HuH-7 (cell line): Measurements from ENCODE around the gene PPP1R14D.
A peak's percentile ranks its signal among the peaks of the same experiment; 100 is the strongest.

ENCODE experiments used
- DNase-seq: peaks from one replicate; pipeline ENCODE4 v3.0.0; 2011; ENCODE audit warnings: low spot score

PPP1R14D gene

GRCh38 chr15:40852529-40852928 is 24.0 kb upstream of the PPP1R14D start:
- no peak for DNase-seq

- no peak for DNase-seq
These were observed 22.1 kb upstream of the PPP1R14D start for GRCh38 chr15:40850576-40851112.

GRCh38 chr15:40847223-40847961 is 18.9 kb upstream of the PPP1R14D start:
- peak; percentile 82 for DNase-seq

- no peak for DNase-seq
These were observed 18.3 kb upstream of the PPP1R14D start for GRCh38 chr15:40846841-40847222.

GRCh38 chr15:40845511-40846284 is 17.2 kb upstream of the PPP1R14D start:
- DNase-seq = no peak

GRCh38 chr15:40845036-40845435 is 16.5 kb upstream of the PPP1R14D start:
- DNase-seq = no peak

GRCh38 chr15:40844696-40845030 is 16.2 kb upstream of the PPP1R14D start:
- DNase-seq = no peak

- DNase-seq = no peak
These were observed 15.6 kb upstream of the PPP1R14D start, which contains the start of gene SPINT1 for GRCh38 chr15:40843885-40844695. TSS of gene SPINT1 (plus strand) at chr15:40844048. CDS start at chr15:40844555, 507 bp downstream.

- DNase-seq = no peak
These were observed 14.9 kb upstream of the PPP1R14D start for GRCh38 chr15:40843261-40843884.

- no peak for DNase-seq
These were observed 13.2 kb upstream of the PPP1R14D start for GRCh38 chr15:40841741-40842140.

GRCh38 chr15:40838756-40839155 is 10.2 kb upstream of the PPP1R14D start:
- DNase-seq = no peak

- DNase-seq = no peak
These were observed 7.5 kb upstream of the PPP1R14D start for GRCh38 chr15:40836020-40836419.

GRCh38 chr15:40832903-40833302 is 4.4 kb upstream of the PPP1R14D start:
- DNase-seq = no peak

- DNase-seq = no peak
These were observed 3.4 kb upstream of the PPP1R14D start for GRCh38 chr15:40831861-40832260.

GRCh38 chr15:40830884-40831283 is 2.4 kb upstream of the PPP1R14D start:
- no peak for DNase-seq

- no peak for DNase-seq
These were observed 607 bp upstream of the PPP1R14D start for GRCh38 chr15:40829115-40829514.

- no peak for DNase-seq
These were observed 2.0 kb downstream of the PPP1R14D start for GRCh38 chr15:40826423-40827075.

- DNase-seq = no peak
These were observed 2.7 kb downstream of the PPP1R14D start for GRCh38 chr15:40825661-40826422.

GRCh38 chr15:40823572-40824343 is 4.8 kb downstream of the PPP1R14D start:
- no peak for DNase-seq

GRCh38 chr15:40821195-40821594 is 7.3 kb downstream of the PPP1R14D start:
- DNase-seq = no peak
